Brain microvascular endothelial cell (primary cell): ENCODE data around the gene KRTAP4-7.
"Not testable (repeated sequence)": the region's sequence is repeated elsewhere in the genome, so short reads cannot be mapped to it uniquely, and the experiment has no call there.

Source experiments
- DNase-seq: peaks from one replicate; pipeline ENCODE4 v3.0.0-alpha.2; 2020
- H3K27ac ChIP-seq: fragments of 250-450 bp; sonication (Bioruptor Pico); 2 replicates; pipeline ENCODE4 v1.5.1; 2020; ENCODE audit warnings: mild to moderate bottlenecking, moderate library complexity
- H3K27me3 ChIP-seq: fragments of 250-450 bp; sonication (Bioruptor Pico); replicated peaks from 2 replicates; pipeline ENCODE4 v1.5.1; 2020; ENCODE audit warnings: mild to moderate bottlenecking
- H3K36me3 ChIP-seq: fragments of 250-450 bp; sonication (Bioruptor Pico); replicated peaks from 2 replicates; pipeline ENCODE4 v1.5.1; 2020; ENCODE audit warnings: mild to moderate bottlenecking
- H3K4me3 ChIP-seq: 2 replicates; pipeline ENCODE4 v1.5.1; 2011; ENCODE audit warnings: low read depth, mild to moderate bottlenecking, control low read depth, low read length, moderate library complexity
- CTCF ChIP-seq: IDR thresholded peaks from 2 replicates; pipeline ENCODE4 v1.5.1; 2011; ENCODE audit warnings: low read depth, mild to moderate bottlenecking, moderate library complexity, low read length, control low read depth, inconsistent platforms; ENCODE audit errors: missing control alignments
- in situ Hi-C: cut with HindIII; loops from 2 replicates; pipeline ENCODE4 v1.10.0; 2017; ENCODE audit warnings: low sequenced_read_pairs, low pct_ligation_motif_present

Gene KRTAP4-7

GRCh38 chr17:41107941-41108450, 24.0 kb downstream of the KRTAP4-7 start:
- no peak for DNase-seq
- no peak for TF ChIP-seq CTCF
- Histone ChIP-seq H3K27ac (no peak overlapping the region), H3K4me3 (no peak overlapping the region), H3K36me3 (no peaks in the 10 kb centered on the region), H3K27me3 (no peaks in the 10 kb centered on the region)
- in situ Hi-C loops: no loop called here

- DNase-seq, in situ Hi-C loops, H3K27ac ChIP-seq, H3K36me3 ChIP-seq, H3K27me3 ChIP-seq, H3K4me3 ChIP-seq: not testable (repeated sequence)
Measured at GRCh38 chr17:41108728-41109386, 24.9 kb downstream of the KRTAP4-7 start.

- Histone ChIP-seq H3K4me3 (no peak overlapping the region), H3K27me3 (no peaks in the 10 kb centered on the region), H3K27ac (no peak overlapping the region), H3K36me3 (no peaks in the 10 kb centered on the region)
- TF ChIP-seq CTCF: no peak
- in situ Hi-C loops: no loop called here
- no peak for DNase-seq
Measured at GRCh38 chr17:41111151-41111885, 27.4 kb downstream of the KRTAP4-7 start.

GRCh38 chr17:41116297-41116696, 32.3 kb downstream of the KRTAP4-7 start:
- Histone ChIP-seq H3K27ac (no peak overlapping the region), H3K36me3 (no peaks in the 10 kb centered on the region), H3K4me3 (no peak overlapping the region), H3K27me3 (no peaks in the 10 kb centered on the region)
- DNase-seq: no peak
- TF ChIP-seq CTCF: no peak
- in situ Hi-C loops: no loop called here

- in situ Hi-C loops, H3K27ac ChIP-seq, DNase-seq, H3K4me3 ChIP-seq, H3K27me3 ChIP-seq, H3K36me3 ChIP-seq: not testable (repeated sequence)
Measured at GRCh38 chr17:41117846-41118386, 34.0 kb downstream of the KRTAP4-7 start, which contains the start of gene KRTAP4-11. Gene KRTAP4-11, minus strand, starts transcription at chr17:41118373. Its CDS starts 58 bp downstream, at chr17:41118315.

GRCh38 chr17:41118721-41119120, 34.8 kb downstream of the KRTAP4-7 start:
- H3K36me3 ChIP-seq: no peaks in the 10 kb centered on the region
- peak; percentile 12 for DNase-seq
- H3K4me3 ChIP-seq: no peak overlapping the region
- TF ChIP-seq CTCF: no peak
- no peak overlapping the region for H3K27ac ChIP-seq
- in situ Hi-C loops: no loop called here
- H3K27me3 ChIP-seq: no peaks in the 10 kb centered on the region

- H3K36me3 ChIP-seq, H3K27me3 ChIP-seq, H3K27ac ChIP-seq, H3K4me3 ChIP-seq, in situ Hi-C loops: not testable (repeated sequence)
- DNase-seq: peak; percentile 16
Measured at GRCh38 chr17:41119696-41120690, 36.0 kb downstream of the KRTAP4-7 start.
